Activated T-cell treated with anti-CD3 and anti-CD28 coated beads for 1 hour (primary cell): ENCODE results near the gene USP17L19.
"Not testable (repeated sequence)": the region's sequence is repeated elsewhere in the genome, so short reads cannot be mapped to it uniquely, and the experiment has no call there.

Experiments used
- DNase-seq: peaks from one replicate; pipeline ENCODE4 v3.0.0-alpha.2; 2020; ENCODE audit warnings: low read depth

Gene USP17L19

GRCh38 chr4:9253078-9253477, at the start of gene USP17L19:
Gene USP17L19, plus strand, starts transcription at chr4:9253378. Its CDS starts 0 bp downstream, at chr4:9253378.
- not testable (repeated sequence) for DNase-seq

GRCh38 chr4:9210357-9210756, 42.8 kb upstream of the USP17L19 start, which contains the start of gene USP17L10:
Gene USP17L10, plus strand, starts transcription at chr4:9210657. Its CDS starts 0 bp downstream, at chr4:9210657.
- DNase-seq: not testable (repeated sequence)

GRCh38 chr4:9214701-9215100, 38.5 kb upstream of the USP17L19 start:
- DNase-seq: not testable (repeated sequence)

- not testable (repeated sequence) for DNase-seq
These were observed 38.1 kb upstream of the USP17L19 start, which contains the start of gene USP17L11 for GRCh38 chr4:9215105-9215504. Gene USP17L11, plus strand, starts transcription at chr4:9215405. Its CDS starts 0 bp downstream, at chr4:9215405.

- not testable (repeated sequence) for DNase-seq
These were observed 33.3 kb upstream of the USP17L19 start, which contains the start of gene USP17L12 for GRCh38 chr4:9219852-9220251. Gene USP17L12, plus strand, starts transcription at chr4:9220152. Its CDS starts 0 bp downstream, at chr4:9220152.

- not testable (repeated sequence) for DNase-seq
These were observed 28.6 kb upstream of the USP17L19 start, which contains the start of gene USP17L13 for GRCh38 chr4:9224596-9224995. Gene USP17L13, plus strand, starts transcription at chr4:9224896. Its CDS starts 0 bp downstream, at chr4:9224896.

- not testable (repeated sequence) for DNase-seq
These were observed 22.9 kb upstream of the USP17L19 start for GRCh38 chr4:9230249-9230648.

GRCh38 chr4:9234085-9234484, 19.1 kb upstream of the USP17L19 start, which contains the start of gene USP17L15:
Gene USP17L15, plus strand, starts transcription at chr4:9234385. Its CDS starts 0 bp downstream, at chr4:9234385.
- not testable (repeated sequence) for DNase-seq

- not testable (repeated sequence) for DNase-seq
These were observed 14.7 kb upstream of the USP17L19 start for GRCh38 chr4:9238461-9238860.

- DNase-seq: not testable (repeated sequence)
These were observed 9.6 kb upstream of the USP17L19 start, which contains the start of gene USP17L17 for GRCh38 chr4:9243579-9243978. Gene USP17L17, plus strand, starts transcription at chr4:9243879. Its CDS starts 0 bp downstream, at chr4:9243879.

GRCh38 chr4:9247953-9248680, 5.1 kb upstream of the USP17L19 start, which contains the start of gene USP17L18:
Gene USP17L18, plus strand, starts transcription at chr4:9248630. Its CDS starts 0 bp downstream, at chr4:9248630.
- not testable (repeated sequence) for DNase-seq

- DNase-seq: not testable (repeated sequence)
These were observed 4.6 kb downstream of the USP17L19 start, which contains the start of gene USP17L20 for GRCh38 chr4:9257824-9258223. Gene USP17L20, plus strand, starts transcription at chr4:9258124. Its CDS starts 0 bp downstream, at chr4:9258124.

GRCh38 chr4:9262572-9262971, 9.4 kb downstream of the USP17L19 start, which contains the start of gene USP17L21:
Gene USP17L21, plus strand, starts transcription at chr4:9262872. Its CDS starts 0 bp downstream, at chr4:9262872.
- not testable (repeated sequence) for DNase-seq

- not testable (repeated sequence) for DNase-seq
These were observed 14.1 kb downstream of the USP17L19 start, which contains the start of gene USP17L22 for GRCh38 chr4:9267319-9267718. Gene USP17L22, plus strand, starts transcription at chr4:9267619. Its CDS starts 0 bp downstream, at chr4:9267619.

GRCh38 chr4:9271719-9272118, 18.5 kb downstream of the USP17L19 start:
- peak; percentile 11 for DNase-seq
